Measurements from ENCODE around the gene NFIC.

The NFIC gene

GRCh38 chr19:3365836-3366752 lies at the start of gene NFIC:
Gene NFIC (plus strand): TSS chr19:3366583. CDS start chr19:3366637, 54 bp downstream.
- H3K9ac ChIP-seq (ENCODE audit: low read depth, low read length), result no peak within 1 kb of the TSS
- peak within 1 kb of the TSS; percentile 35 for H3K4me3 ChIP-seq (ENCODE audit: low read depth, low read length)
- peaks cover 2% of the 10 kb centered on the region for H3K4me1 ChIP-seq (ENCODE audit: control insufficient read depth, insufficient read depth, low read length)
- no peaks in the 10 kb centered on the region for H3K36me3 ChIP-seq (ENCODE audit: control insufficient read depth, insufficient read depth, low read length)
- peaks cover 92% of the 10 kb centered on the region for H3K27me3 ChIP-seq (ENCODE audit: control insufficient read depth, insufficient read depth, low read length)
- H3K9me3 ChIP-seq (ENCODE audit: control insufficient read depth, insufficient read depth, low read length), result no peaks in the 10 kb centered on the region

GRCh38 chr19:3316659-3317207 lies 49.6 kb upstream of the NFIC start:
- Histone ChIP-seq H3K36me3 (ENCODE audit: control insufficient read depth, insufficient read depth, low read length) (no peaks in the 10 kb centered on the region), H3K27me3 (ENCODE audit: control insufficient read depth, insufficient read depth, low read length) (peaks cover under 1% of the 10 kb centered on the region), H3K4me3 (ENCODE audit: low read depth, low read length) (no peak overlapping the region), H3K9ac (ENCODE audit: low read depth, low read length) (no peak overlapping the region), H3K4me1 (ENCODE audit: control insufficient read depth, insufficient read depth, low read length) (no peaks in the 10 kb centered on the region), H3K9me3 (ENCODE audit: control insufficient read depth, insufficient read depth, low read length) (no peaks in the 10 kb centered on the region)

GRCh38 chr19:3319643-3320353 lies 46.6 kb upstream of the NFIC start:
- Histone ChIP-seq H3K4me3 (ENCODE audit: low read depth, low read length) (no peak overlapping the region), H3K9me3 (ENCODE audit: control insufficient read depth, insufficient read depth, low read length) (no peaks in the 10 kb centered on the region), H3K9ac (ENCODE audit: low read depth, low read length) (no peak overlapping the region), H3K27me3 (ENCODE audit: control insufficient read depth, insufficient read depth, low read length) (peaks cover 4% of the 10 kb centered on the region), H3K4me1 (ENCODE audit: control insufficient read depth, insufficient read depth, low read length) (no peaks in the 10 kb centered on the region), H3K36me3 (ENCODE audit: control insufficient read depth, insufficient read depth, low read length) (no peaks in the 10 kb centered on the region)

- H3K4me1 ChIP-seq (ENCODE audit: control insufficient read depth, insufficient read depth, low read length), result no peaks in the 10 kb centered on the region
- peaks cover 4% of the 10 kb centered on the region for H3K27me3 ChIP-seq (ENCODE audit: control insufficient read depth, insufficient read depth, low read length)
- no peaks in the 10 kb centered on the region for H3K36me3 ChIP-seq (ENCODE audit: control insufficient read depth, insufficient read depth, low read length)
- no peak overlapping the region for H3K9ac ChIP-seq (ENCODE audit: low read depth, low read length)
- no peak overlapping the region for H3K4me3 ChIP-seq (ENCODE audit: low read depth, low read length)
- H3K9me3 ChIP-seq (ENCODE audit: control insufficient read depth, insufficient read depth, low read length), result no peaks in the 10 kb centered on the region
Observed at GRCh38 chr19:3320354-3320670, 46.1 kb upstream of the NFIC start.

GRCh38 chr19:3320853-3321252 lies 45.5 kb upstream of the NFIC start:
- Histone ChIP-seq H3K9ac (ENCODE audit: low read depth, low read length) (no peak overlapping the region), H3K27me3 (ENCODE audit: control insufficient read depth, insufficient read depth, low read length) (peaks cover 4% of the 10 kb centered on the region), H3K9me3 (ENCODE audit: control insufficient read depth, insufficient read depth, low read length) (no peaks in the 10 kb centered on the region), H3K36me3 (ENCODE audit: control insufficient read depth, insufficient read depth, low read length) (no peaks in the 10 kb centered on the region), H3K4me1 (ENCODE audit: control insufficient read depth, insufficient read depth, low read length) (no peaks in the 10 kb centered on the region), H3K4me3 (ENCODE audit: low read depth, low read length) (no peak overlapping the region)

GRCh38 chr19:3321696-3322095 lies 44.7 kb upstream of the NFIC start:
- Histone ChIP-seq H3K27me3 (ENCODE audit: control insufficient read depth, insufficient read depth, low read length) (peaks cover 4% of the 10 kb centered on the region), H3K9ac (ENCODE audit: low read depth, low read length) (no peak overlapping the region), H3K4me1 (ENCODE audit: control insufficient read depth, insufficient read depth, low read length) (no peaks in the 10 kb centered on the region), H3K9me3 (ENCODE audit: control insufficient read depth, insufficient read depth, low read length) (no peaks in the 10 kb centered on the region), H3K36me3 (ENCODE audit: control insufficient read depth, insufficient read depth, low read length) (no peaks in the 10 kb centered on the region), H3K4me3 (ENCODE audit: low read depth, low read length) (no peak overlapping the region)

- Histone ChIP-seq H3K9me3 (ENCODE audit: control insufficient read depth, insufficient read depth, low read length) (no peaks in the 10 kb centered on the region), H3K9ac (ENCODE audit: low read depth, low read length) (no peak overlapping the region), H3K4me3 (ENCODE audit: low read depth, low read length) (no peak overlapping the region), H3K36me3 (ENCODE audit: control insufficient read depth, insufficient read depth, low read length) (no peaks in the 10 kb centered on the region), H3K27me3 (ENCODE audit: control insufficient read depth, insufficient read depth, low read length) (peaks cover 4% of the 10 kb centered on the region), H3K4me1 (ENCODE audit: control insufficient read depth, insufficient read depth, low read length) (no peaks in the 10 kb centered on the region)
Observed at GRCh38 chr19:3322199-3322978, 44.0 kb upstream of the NFIC start.

GRCh38 chr19:3323026-3323425 lies 43.4 kb upstream of the NFIC start:
- no peaks in the 10 kb centered on the region for H3K36me3 ChIP-seq (ENCODE audit: control insufficient read depth, insufficient read depth, low read length)
- H3K4me3 ChIP-seq (ENCODE audit: low read depth, low read length), result no peak overlapping the region
- no peak overlapping the region for H3K9ac ChIP-seq (ENCODE audit: low read depth, low read length)
- no peaks in the 10 kb centered on the region for H3K9me3 ChIP-seq (ENCODE audit: control insufficient read depth, insufficient read depth, low read length)
- H3K4me1 ChIP-seq (ENCODE audit: control insufficient read depth, insufficient read depth, low read length), result no peaks in the 10 kb centered on the region
- H3K27me3 ChIP-seq (ENCODE audit: control insufficient read depth, insufficient read depth, low read length), result peaks cover 4% of the 10 kb centered on the region

- no peak overlapping the region for H3K4me3 ChIP-seq (ENCODE audit: low read depth, low read length)
- H3K9ac ChIP-seq (ENCODE audit: low read depth, low read length), result no peak overlapping the region
- no peaks in the 10 kb centered on the region for H3K4me1 ChIP-seq (ENCODE audit: control insufficient read depth, insufficient read depth, low read length)
- H3K27me3 ChIP-seq (ENCODE audit: control insufficient read depth, insufficient read depth, low read length), result peaks cover 4% of the 10 kb centered on the region
- no peaks in the 10 kb centered on the region for H3K9me3 ChIP-seq (ENCODE audit: control insufficient read depth, insufficient read depth, low read length)
- H3K36me3 ChIP-seq (ENCODE audit: control insufficient read depth, insufficient read depth, low read length), result no peaks in the 10 kb centered on the region
Observed at GRCh38 chr19:3323658-3324057, 42.7 kb upstream of the NFIC start.

- H3K27me3 ChIP-seq (ENCODE audit: control insufficient read depth, insufficient read depth, low read length), result peaks cover 4% of the 10 kb centered on the region
- no peak overlapping the region for H3K4me3 ChIP-seq (ENCODE audit: low read depth, low read length)
- H3K9me3 ChIP-seq (ENCODE audit: control insufficient read depth, insufficient read depth, low read length), result no peaks in the 10 kb centered on the region
- H3K9ac ChIP-seq (ENCODE audit: low read depth, low read length), result no peak overlapping the region
- H3K4me1 ChIP-seq (ENCODE audit: control insufficient read depth, insufficient read depth, low read length), result no peaks in the 10 kb centered on the region
- no peaks in the 10 kb centered on the region for H3K36me3 ChIP-seq (ENCODE audit: control insufficient read depth, insufficient read depth, low read length)
Observed at GRCh38 chr19:3324405-3324856, 42.0 kb upstream of the NFIC start.

GRCh38 chr19:3325451-3325850 lies 40.9 kb upstream of the NFIC start:
- Histone ChIP-seq H3K4me1 (ENCODE audit: control insufficient read depth, insufficient read depth, low read length) (no peaks in the 10 kb centered on the region), H3K9ac (ENCODE audit: low read depth, low read length) (no peak overlapping the region), H3K27me3 (ENCODE audit: control insufficient read depth, insufficient read depth, low read length) (peaks cover 4% of the 10 kb centered on the region), H3K4me3 (ENCODE audit: low read depth, low read length) (no peak overlapping the region), H3K36me3 (ENCODE audit: control insufficient read depth, insufficient read depth, low read length) (no peaks in the 10 kb centered on the region), H3K9me3 (ENCODE audit: control insufficient read depth, insufficient read depth, low read length) (no peaks in the 10 kb centered on the region)

Measured in iPS-15b (cell line).